Measurements from ENCODE around the gene GINS2.

DNA sequence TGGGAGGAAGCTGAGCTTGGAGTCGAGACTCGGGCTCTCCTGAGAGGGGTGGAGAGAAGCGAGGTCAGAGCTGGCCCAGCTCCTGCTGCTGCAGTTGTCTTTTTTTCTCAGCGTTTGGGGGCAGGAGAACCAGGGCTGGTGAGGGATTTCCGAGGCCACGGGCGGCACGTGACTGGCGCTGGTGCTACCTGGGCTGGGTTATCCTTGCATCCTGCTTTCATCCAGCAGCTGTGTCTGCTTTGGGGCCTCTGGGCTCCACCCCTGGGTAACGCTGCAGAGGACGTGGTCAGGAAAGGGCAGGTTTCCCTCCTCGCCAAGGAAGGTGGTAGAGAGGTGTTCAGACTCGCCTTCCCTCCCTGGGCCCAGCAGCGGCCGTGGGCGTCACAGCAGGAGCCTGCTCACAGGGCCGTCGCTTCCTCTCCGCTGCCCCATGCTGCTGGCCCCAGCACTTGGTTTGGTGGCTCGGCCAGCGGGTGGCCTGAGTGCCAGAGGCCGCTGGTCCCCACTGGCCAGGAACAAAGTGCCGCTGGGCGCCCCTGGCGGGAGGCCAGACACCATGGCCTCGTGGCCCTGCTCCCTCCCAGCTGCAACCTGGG lies 53.1 kb downstream of the GINS2 start:
- TF ChIP-seq POLR2A (IDR thresholded peaks at IDR 0.05) = no peak
- TF ChIP-seq, protein P1, sequence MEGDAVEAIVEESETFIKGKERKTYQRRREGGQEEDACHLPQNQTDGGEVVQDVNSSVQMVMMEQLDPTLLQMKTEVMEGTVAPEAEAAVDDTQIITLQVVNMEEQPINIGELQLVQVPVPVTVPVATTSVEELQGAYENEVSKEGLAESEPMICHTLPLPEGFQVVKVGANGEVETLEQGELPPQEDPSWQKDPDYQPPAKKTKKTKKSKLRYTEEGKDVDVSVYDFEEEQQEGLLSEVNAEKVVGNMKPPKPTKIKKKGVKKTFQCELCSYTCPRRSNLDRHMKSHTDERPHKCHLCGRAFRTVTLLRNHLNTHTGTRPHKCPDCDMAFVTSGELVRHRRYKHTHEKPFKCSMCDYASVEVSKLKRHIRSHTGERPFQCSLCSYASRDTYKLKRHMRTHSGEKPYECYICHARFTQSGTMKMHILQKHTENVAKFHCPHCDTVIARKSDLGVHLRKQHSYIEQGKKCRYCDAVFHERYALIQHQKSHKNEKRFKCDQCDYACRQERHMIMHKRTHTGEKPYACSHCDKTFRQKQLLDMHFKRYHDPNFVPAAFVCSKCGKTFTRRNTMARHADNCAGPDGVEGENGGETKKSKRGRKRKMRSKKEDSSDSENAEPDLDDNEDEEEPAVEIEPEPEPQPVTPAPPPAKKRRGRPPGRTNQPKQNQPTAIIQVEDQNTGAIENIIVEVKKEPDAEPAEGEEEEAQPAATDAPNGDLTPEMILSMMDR (IDR thresholded peaks at IDR 0.05) = no peak
